KG1 (cell line): ENCODE measurements around the gene AIRE.
"Not testable (repeated sequence)": the region's sequence is repeated elsewhere in the genome, so short reads cannot be mapped to it uniquely, and the experiment has no call there.

Source experiments
- DNase-seq: peaks from one replicate; lab custom pipeline; 2025; lab: John Stamatoyannopoulos, UW

The AIRE gene

GRCh38 chr21:44285138-44285992 is at the start of gene AIRE:
AIRE (plus strand) TSS chr21:44285876; CDS start chr21:44286007, 131 bp downstream.
- no peak for DNase-seq

GRCh38 chr21:44240353-44240752 is 45.3 kb upstream of the AIRE start:
- DNase-seq: not testable (repeated sequence)

GRCh38 chr21:44240842-44241241 is 44.8 kb upstream of the AIRE start, which contains the start of gene ICOSLG:
ICOSLG (minus strand) TSS chr21:44240943; CDS start chr21:44240817, 126 bp downstream.
- DNase-seq: not testable (repeated sequence)

- not testable (repeated sequence) for DNase-seq
Observed at GRCh38 chr21:44241281-44241680, 44.4 kb upstream of the AIRE start.

- DNase-seq: not testable (repeated sequence)
Observed at GRCh38 chr21:44243980-44244379, 41.7 kb upstream of the AIRE start.

- not testable (repeated sequence) for DNase-seq
Observed at GRCh38 chr21:44247904-44248303, 37.8 kb upstream of the AIRE start.

GRCh38 chr21:44249204-44250037 is 36.3 kb upstream of the AIRE start:
- DNase-seq: not testable (repeated sequence)

GRCh38 chr21:44253832-44254710 is 31.6 kb upstream of the AIRE start:
- no peak for DNase-seq

- DNase-seq: no peak
Observed at GRCh38 chr21:44255511-44255981, 30.1 kb upstream of the AIRE start.

- DNase-seq: no peak
Observed at GRCh38 chr21:44258056-44258725, 27.5 kb upstream of the AIRE start.

- DNase-seq: no peak
Observed at GRCh38 chr21:44259082-44259705, 26.5 kb upstream of the AIRE start.

- DNase-seq: no peak
Observed at GRCh38 chr21:44260066-44260465, 25.6 kb upstream of the AIRE start.

- no peak for DNase-seq
Observed at GRCh38 chr21:44260791-44261631, 24.7 kb upstream of the AIRE start.

GRCh38 chr21:44261675-44262295 is 23.9 kb upstream of the AIRE start, which contains the start of gene DNMT3L:
DNMT3L (minus strand) TSS chr21:44261897; CDS start chr21:44261259, 638 bp downstream.
- no peak for DNase-seq

GRCh38 chr21:44262338-44263056 is 23.2 kb upstream of the AIRE start:
- DNase-seq: no peak

- no peak for DNase-seq
Observed at GRCh38 chr21:44263221-44263760, 22.4 kb upstream of the AIRE start.

- DNase-seq: no peak
Observed at GRCh38 chr21:44263768-44264167, 21.9 kb upstream of the AIRE start.

- DNase-seq: no peak
Observed at GRCh38 chr21:44265734-44266270, 19.9 kb upstream of the AIRE start.
